Choroid plexus epithelial cell (primary cell): Measurements from ENCODE around the gene TERT.

Experiments used
- DNase-seq: peaks from one replicate; pipeline ENCODE4 v3.0.0-alpha.2; 2010; ENCODE audit warnings: low read depth
- H3K4me3 ChIP-seq: 2 replicates; pipeline ENCODE4 v1.5.1; 2011; ENCODE audit warnings: low read depth, mild to moderate bottlenecking, control low read depth, low read length, moderate library complexity
- TF ChIP-seq, protein P1 (sequence below): conservative IDR thresholded peaks from 2 replicates; pipeline ENCODE4 v1.5.1; 2011; ENCODE audit warnings: low read depth, mild to moderate bottlenecking, control low read depth, inconsistent platforms, low read length, moderate library complexity

TERT gene

DNA sequence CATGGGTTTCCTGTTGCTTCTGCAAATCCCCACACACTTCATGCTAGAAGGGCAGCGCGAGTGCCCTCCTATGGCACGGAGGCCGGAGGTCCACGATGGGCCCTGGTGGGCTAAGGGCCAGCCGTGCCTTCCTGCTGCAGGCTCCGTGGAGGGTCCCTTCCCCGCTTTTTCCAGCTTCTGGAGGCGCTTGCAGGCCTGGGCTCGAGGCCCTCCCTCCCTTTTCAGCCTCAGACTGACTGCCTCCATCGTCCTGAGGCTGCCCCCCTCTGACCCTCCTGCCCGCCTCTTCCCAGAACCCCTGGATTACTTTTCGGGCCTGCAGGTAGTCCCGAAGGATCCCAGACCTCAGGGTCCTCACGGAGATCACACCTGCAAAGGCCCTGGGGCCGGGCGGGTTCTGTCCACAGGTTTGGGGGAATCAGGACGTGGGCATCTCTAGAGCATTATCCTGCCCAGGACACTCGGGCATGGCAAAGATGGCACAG, 3.2 kb upstream of the TERT start:
- TF ChIP-seq, protein P1, sequence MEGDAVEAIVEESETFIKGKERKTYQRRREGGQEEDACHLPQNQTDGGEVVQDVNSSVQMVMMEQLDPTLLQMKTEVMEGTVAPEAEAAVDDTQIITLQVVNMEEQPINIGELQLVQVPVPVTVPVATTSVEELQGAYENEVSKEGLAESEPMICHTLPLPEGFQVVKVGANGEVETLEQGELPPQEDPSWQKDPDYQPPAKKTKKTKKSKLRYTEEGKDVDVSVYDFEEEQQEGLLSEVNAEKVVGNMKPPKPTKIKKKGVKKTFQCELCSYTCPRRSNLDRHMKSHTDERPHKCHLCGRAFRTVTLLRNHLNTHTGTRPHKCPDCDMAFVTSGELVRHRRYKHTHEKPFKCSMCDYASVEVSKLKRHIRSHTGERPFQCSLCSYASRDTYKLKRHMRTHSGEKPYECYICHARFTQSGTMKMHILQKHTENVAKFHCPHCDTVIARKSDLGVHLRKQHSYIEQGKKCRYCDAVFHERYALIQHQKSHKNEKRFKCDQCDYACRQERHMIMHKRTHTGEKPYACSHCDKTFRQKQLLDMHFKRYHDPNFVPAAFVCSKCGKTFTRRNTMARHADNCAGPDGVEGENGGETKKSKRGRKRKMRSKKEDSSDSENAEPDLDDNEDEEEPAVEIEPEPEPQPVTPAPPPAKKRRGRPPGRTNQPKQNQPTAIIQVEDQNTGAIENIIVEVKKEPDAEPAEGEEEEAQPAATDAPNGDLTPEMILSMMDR = no peak
- H3K4me3 ChIP-seq = no peak overlapping the region
- no peak for DNase-seq

- TF ChIP-seq, protein P1 = no peak
- no peak overlapping the region for H3K4me3 ChIP-seq
- DNase-seq = no peak
Observed at GRCh38 chr5:1297243-1297642, 2.4 kb upstream of the TERT start.

DNA sequence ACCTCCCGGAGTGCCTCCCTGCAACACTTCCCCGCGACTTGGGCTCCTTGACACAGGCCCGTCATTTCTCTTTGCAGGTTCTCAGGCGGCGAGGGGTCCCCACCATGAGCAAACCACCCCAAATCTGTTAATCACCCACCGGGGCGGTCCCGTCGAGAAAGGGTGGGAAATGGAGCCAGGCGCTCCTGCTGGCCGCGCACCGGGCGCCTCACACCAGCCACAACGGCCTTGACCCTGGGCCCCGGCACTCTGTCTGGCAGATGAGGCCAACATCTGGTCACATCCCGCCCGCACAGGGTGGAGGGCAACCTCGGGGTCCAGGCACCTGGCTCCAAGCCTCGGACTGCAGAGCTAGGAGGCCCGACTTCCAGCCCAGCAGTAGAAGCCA, 776 bp upstream of the TERT start:
- no peak for DNase-seq
- no peak overlapping the region for H3K4me3 ChIP-seq

GRCh38 chr5:1294206-1294834, 548 bp downstream of the TERT start:
- no peak overlapping the region for H3K4me3 ChIP-seq
- TF ChIP-seq, protein P1 = no peak
- DNase-seq = no peak

More for the DNA sequence above, 776 bp upstream of the TERT start:
- TF ChIP-seq, protein P1 = no peak

DNA sequence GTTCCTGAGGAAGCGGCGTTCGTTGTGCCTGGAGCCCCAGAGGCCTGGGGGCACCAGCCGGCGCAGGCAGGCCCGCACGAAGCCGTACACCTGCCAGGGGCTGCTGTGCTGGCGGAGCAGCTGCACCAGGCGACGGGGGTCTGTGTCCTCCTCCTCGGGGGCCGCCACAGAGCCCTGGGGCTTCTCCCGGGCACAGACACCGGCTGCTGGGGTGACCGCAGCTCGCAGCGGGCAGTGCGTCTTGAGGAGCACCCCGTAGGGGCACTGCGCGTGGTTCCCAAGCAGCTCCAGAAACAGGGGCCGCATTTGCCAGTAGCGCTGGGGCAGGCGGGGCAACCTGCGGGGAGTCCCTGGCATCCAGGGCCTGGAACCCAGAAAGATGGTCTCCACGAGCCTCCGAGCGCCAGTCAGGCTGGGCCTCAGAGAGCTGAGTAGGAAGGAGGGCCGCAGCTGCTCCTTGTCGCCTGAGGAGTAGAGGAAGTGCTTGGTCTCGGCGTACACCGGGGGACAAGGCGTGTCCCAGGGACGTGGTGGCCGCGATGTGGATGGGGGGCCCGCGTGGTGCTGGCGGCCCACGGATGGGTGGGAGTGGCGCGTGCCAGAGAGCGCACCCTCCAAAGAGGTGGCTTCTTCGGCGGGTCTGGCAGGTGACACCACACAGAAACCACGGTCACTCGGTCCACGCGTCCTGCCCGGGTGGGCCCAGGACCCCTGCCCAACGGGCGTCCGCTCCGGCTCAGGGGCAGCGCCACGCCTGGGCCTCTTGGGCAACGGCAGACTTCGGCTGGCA, 1.3 kb downstream of the TERT start:
- TF ChIP-seq, protein P1 = no peak
- H3K4me3 ChIP-seq = no peak overlapping the region
- no peak for DNase-seq

GRCh38 chr5:1292846-1293415, 1.9 kb downstream of the TERT start:
- TF ChIP-seq, protein P1 = no peak
- no peak for DNase-seq
- no peak overlapping the region for H3K4me3 ChIP-seq
